ENCODE results near the gene CLDN22.

Gene CLDN22

GRCh38 chr4:183342541-183343533, 22.8 kb upstream of the CLDN22 start:
- TF ChIP-seq, protein P1, sequence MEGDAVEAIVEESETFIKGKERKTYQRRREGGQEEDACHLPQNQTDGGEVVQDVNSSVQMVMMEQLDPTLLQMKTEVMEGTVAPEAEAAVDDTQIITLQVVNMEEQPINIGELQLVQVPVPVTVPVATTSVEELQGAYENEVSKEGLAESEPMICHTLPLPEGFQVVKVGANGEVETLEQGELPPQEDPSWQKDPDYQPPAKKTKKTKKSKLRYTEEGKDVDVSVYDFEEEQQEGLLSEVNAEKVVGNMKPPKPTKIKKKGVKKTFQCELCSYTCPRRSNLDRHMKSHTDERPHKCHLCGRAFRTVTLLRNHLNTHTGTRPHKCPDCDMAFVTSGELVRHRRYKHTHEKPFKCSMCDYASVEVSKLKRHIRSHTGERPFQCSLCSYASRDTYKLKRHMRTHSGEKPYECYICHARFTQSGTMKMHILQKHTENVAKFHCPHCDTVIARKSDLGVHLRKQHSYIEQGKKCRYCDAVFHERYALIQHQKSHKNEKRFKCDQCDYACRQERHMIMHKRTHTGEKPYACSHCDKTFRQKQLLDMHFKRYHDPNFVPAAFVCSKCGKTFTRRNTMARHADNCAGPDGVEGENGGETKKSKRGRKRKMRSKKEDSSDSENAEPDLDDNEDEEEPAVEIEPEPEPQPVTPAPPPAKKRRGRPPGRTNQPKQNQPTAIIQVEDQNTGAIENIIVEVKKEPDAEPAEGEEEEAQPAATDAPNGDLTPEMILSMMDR (IDR thresholded peaks at IDR 0.05; ENCODE audit: insufficient read depth, low read length): no peak
- TF ChIP-seq POLR2AphosphoS5 (IDR thresholded peaks at IDR 0.05; ENCODE audit: low read depth) (no peak), GABPA (IDR thresholded peaks at IDR 0.05; ENCODE audit: low read depth) (no peak), SPI1 (IDR thresholded peaks at IDR 0.05; ENCODE audit: borderline replicate concordance, low read depth) (no peak)
- TF ChIP-seq, protein P2, sequence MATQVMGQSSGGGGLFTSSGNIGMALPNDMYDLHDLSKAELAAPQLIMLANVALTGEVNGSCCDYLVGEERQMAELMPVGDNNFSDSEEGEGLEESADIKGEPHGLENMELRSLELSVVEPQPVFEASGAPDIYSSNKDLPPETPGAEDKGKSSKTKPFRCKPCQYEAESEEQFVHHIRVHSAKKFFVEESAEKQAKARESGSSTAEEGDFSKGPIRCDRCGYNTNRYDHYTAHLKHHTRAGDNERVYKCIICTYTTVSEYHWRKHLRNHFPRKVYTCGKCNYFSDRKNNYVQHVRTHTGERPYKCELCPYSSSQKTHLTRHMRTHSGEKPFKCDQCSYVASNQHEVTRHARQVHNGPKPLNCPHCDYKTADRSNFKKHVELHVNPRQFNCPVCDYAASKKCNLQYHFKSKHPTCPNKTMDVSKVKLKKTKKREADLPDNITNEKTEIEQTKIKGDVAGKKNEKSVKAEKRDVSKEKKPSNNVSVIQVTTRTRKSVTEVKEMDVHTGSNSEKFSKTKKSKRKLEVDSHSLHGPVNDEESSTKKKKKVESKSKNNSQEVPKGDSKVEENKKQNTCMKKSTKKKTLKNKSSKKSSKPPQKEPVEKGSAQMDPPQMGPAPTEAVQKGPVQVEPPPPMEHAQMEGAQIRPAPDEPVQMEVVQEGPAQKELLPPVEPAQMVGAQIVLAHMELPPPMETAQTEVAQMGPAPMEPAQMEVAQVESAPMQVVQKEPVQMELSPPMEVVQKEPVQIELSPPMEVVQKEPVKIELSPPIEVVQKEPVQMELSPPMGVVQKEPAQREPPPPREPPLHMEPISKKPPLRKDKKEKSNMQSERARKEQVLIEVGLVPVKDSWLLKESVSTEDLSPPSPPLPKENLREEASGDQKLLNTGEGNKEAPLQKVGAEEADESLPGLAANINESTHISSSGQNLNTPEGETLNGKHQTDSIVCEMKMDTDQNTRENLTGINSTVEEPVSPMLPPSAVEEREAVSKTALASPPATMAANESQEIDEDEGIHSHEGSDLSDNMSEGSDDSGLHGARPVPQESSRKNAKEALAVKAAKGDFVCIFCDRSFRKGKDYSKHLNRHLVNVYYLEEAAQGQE (IDR thresholded peaks at IDR 0.05; ENCODE audit: insufficient replicate concordance, low read depth): no peak
- no peak for DNase-seq (ENCODE audit: low read depth in 1 of 2, low spot score in 1 of 2)
- peaks cover 2% of the 10 kb centered on the region for H3K27me3 ChIP-seq (ENCODE audit: insufficient read depth, poor library complexity, severe bottlenecking)
- H3K4me3 ChIP-seq (replicated peaks; ENCODE audit: insufficient read depth, low read length): no peak overlapping the region
- no peak overlapping the region for H3K27ac ChIP-seq (replicated peaks)

DNA sequence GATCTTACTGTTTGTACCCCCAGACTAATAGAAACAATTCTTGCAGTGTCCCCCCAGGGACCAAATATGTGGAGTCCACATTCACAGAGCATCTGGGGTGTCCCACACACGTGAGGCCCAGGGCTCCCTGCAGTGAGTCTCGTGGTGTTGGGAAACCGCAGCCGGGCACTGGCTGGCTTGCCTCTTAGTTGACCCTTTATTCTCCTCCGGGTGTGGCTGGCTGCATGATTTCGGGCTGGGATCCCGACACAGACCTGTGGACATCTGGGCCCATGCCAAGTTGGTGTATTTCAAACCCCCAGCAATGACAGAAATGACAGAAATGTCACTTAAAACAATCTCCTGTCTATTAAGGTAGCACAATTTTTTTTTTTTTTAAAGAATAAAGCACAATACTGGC, 17.8 kb upstream of the CLDN22 start:
- Histone ChIP-seq H3K4me3 (replicated peaks; ENCODE audit: insufficient read depth, low read length) (no peak overlapping the region), H3K27ac (replicated peaks) (no peak overlapping the region), H3K27me3 (ENCODE audit: insufficient read depth, poor library complexity, severe bottlenecking) (no peaks in the 10 kb centered on the region)
- TF ChIP-seq, protein P1 (IDR thresholded peaks at IDR 0.05; ENCODE audit: insufficient read depth, low read length): no peak
- TF ChIP-seq GABPA (IDR thresholded peaks at IDR 0.05; ENCODE audit: low read depth) (no peak), SPI1 (IDR thresholded peaks at IDR 0.05; ENCODE audit: borderline replicate concordance, low read depth) (no peak)
- TF ChIP-seq, protein P2 (IDR thresholded peaks at IDR 0.05; ENCODE audit: insufficient replicate concordance, low read depth): no peak
- DNase-seq (ENCODE audit: low read depth in 1 of 2, low spot score in 1 of 2): no peak

DNA sequence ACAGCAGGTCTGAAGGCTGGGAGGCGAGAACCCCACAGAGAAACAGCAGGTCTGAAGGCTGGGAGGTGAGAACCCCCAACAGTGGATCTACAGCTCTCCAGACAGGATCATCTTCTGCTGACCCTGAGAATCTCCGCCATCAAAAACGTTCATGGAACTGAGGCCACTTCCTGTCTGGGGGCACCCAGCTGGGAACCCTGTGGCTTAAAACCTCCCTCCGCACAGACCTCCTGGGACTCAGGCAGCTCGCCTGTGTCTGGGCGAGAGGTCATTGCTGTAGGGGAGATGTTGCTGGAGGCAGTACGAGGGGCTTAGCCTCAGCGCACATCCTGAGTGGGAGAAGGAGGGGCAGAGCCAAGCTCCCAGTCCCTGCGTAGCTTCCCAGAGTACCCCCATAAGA, 17.3 kb upstream of the CLDN22 start:
- DNase-seq (ENCODE audit: low read depth in 1 of 2, low spot score in 1 of 2): no peak
- TF ChIP-seq SPI1 (IDR thresholded peaks at IDR 0.05; ENCODE audit: borderline replicate concordance, low read depth): no peak
- TF ChIP-seq, protein P2 (IDR thresholded peaks at IDR 0.05; ENCODE audit: insufficient replicate concordance, low read depth): no peak
- TF ChIP-seq POLR2AphosphoS5 (IDR thresholded peaks at IDR 0.05; ENCODE audit: low read depth): no peak
- no peak for TF ChIP-seq GABPA (IDR thresholded peaks at IDR 0.05; ENCODE audit: low read depth)
- TF ChIP-seq, protein P1 (IDR thresholded peaks at IDR 0.05; ENCODE audit: insufficient read depth, low read length): no peak
- no peak overlapping the region for H3K27ac ChIP-seq (replicated peaks)
- no peak overlapping the region for H3K4me3 ChIP-seq (replicated peaks; ENCODE audit: insufficient read depth, low read length)
- H3K27me3 ChIP-seq (ENCODE audit: insufficient read depth, poor library complexity, severe bottlenecking): no peaks in the 10 kb centered on the region

Measured in HL-60 (cell line).